K562 (cell line): Measurements from ENCODE around the gene SMIM29. TPM values are rescaled to one million over a fixed set of nuclear protein-coding genes. Genes with fewer than 3 reads are reported as not detected.

Source experiments
- CBX8 ChIP-seq: fragments of 200-600 bp; sonication (generic); IDR thresholded peaks from 2 replicates; pipeline ENCODE4 v1.6.1; 2012; ENCODE audit warnings: borderline replicate concordance, mixed run types, low read depth, mild to moderate bottlenecking, moderate library complexity, mixed read lengths, low read length, control low read depth, inconsistent platforms; ENCODE audit not compliant: poor library complexity, severe bottlenecking; ENCODE audit errors: extremely low read depth
- CHD2 ChIP-seq: IDR thresholded peaks from 2 replicates; pipeline ENCODE4 v1.6.1; 2011; ENCODE audit warnings: low read depth, low read length
- CREB1 ChIP-seq, 2 experiments: sonication (generic) in 1 of 2; formaldehyde crosslinking in 1 of 2; IDR thresholded peaks; 2 replicates each; pipeline versions ENCODE4 v1.6.1 to v1.8.0; 2012 to 2022; ENCODE audit warnings: inconsistent platforms in 1 of 2, mild to moderate bottlenecking in 1 of 2, missing genetic modification reagents in 1 of 2, moderate library complexity in 1 of 2
- CREBBP ChIP-seq: IDR thresholded peaks from one replicate; pipeline ENCODE4 v1.6.1; 2012; ENCODE audit warnings: low read depth, mild to moderate bottlenecking, control low read depth, inconsistent platforms, low read length
- CXXC5 ChIP-seq: fragments of 250-450 bp; sonication (Bioruptor Pico); IDR thresholded peaks from 2 replicates; pipeline ENCODE4 v1.8.0; 2022; ENCODE audit warnings: inconsistent platforms, mild to moderate bottlenecking, moderate library complexity
- DPF2 ChIP-seq: fragments of 450-650 bp; IDR thresholded peaks from 2 replicates; pipeline ENCODE4 v1.6.1; 2016
- E2F8 ChIP-seq: fragments of 450-650 bp; IDR thresholded peaks from 2 replicates; pipeline ENCODE4 v1.7.1; 2018; ENCODE audit warnings: mild to moderate bottlenecking, low read depth; ENCODE audit not compliant: partially characterized antibody
- ESRRB ChIP-seq: fragments of 250-450 bp; sonication (Bioruptor Pico); IDR thresholded peaks from 2 replicates; pipeline ENCODE4 v1.5.0; 2020; ENCODE audit warnings: mild to moderate bottlenecking, moderate library complexity, borderline replicate concordance
- FOSL1 ChIP-seq: fragments of 200-800 bp; sonication (Bioruptor generic); conservative IDR thresholded peaks from 2 replicates; pipeline ENCODE4 v1.6.1; 2016; ENCODE audit warnings: missing genetic modification characterization, missing compliant biosample characterization
- FOXJ2 ChIP-seq: fragments of 200-800 bp; sonication (Bioruptor generic); IDR thresholded peaks from 2 replicates; pipeline ENCODE4 v1.6.1; 2016; ENCODE audit warnings: missing genetic modification characterization, missing compliant biosample characterization
- KLF13 ChIP-seq: fragments of 450-650 bp; IDR thresholded peaks from 2 replicates; pipeline ENCODE4 v1.6.1; 2016; ENCODE audit warnings: missing genetic modification characterization, low read depth, mild to moderate bottlenecking, missing compliant biosample characterization, moderate library complexity, borderline replicate concordance
- KLF16 ChIP-seq: IDR thresholded peaks from 2 replicates; pipeline ENCODE4 v1.6.1; 2016; ENCODE audit warnings: antibody characterized with exemption
- MECOM ChIP-seq: fragments of 250-450 bp; sonication (Bioruptor Pico); IDR thresholded peaks from 2 replicates; pipeline ENCODE4 v1.8.0; 2022; ENCODE audit warnings: inconsistent platforms
- NR2F6 ChIP-seq: fragments of 450-650 bp; formaldehyde crosslinking; IDR thresholded peaks from 2 replicates; pipeline ENCODE4 v1.4.0; 2020; ENCODE audit warnings: mild to moderate bottlenecking
- PYGO2 ChIP-seq: fragments of 450-650 bp; IDR thresholded peaks from 2 replicates; pipeline ENCODE4 v1.6.1; 2016; ENCODE audit warnings: mild to moderate bottlenecking, missing genetic modification characterization, moderate library complexity, missing compliant biosample characterization
- RAD51 ChIP-seq: fragments of 450-650 bp; IDR thresholded peaks from 2 replicates; pipeline ENCODE4 v1.7.1; 2016; ENCODE audit warnings: low read depth, mild to moderate bottlenecking, borderline replicate concordance
- SMARCC2 ChIP-seq: fragments of 450-650 bp; IDR thresholded peaks from 2 replicates; pipeline ENCODE4 v1.6.1; 2017; ENCODE audit warnings: antibody characterized with exemption, moderate library complexity, mild to moderate bottlenecking, low read depth
- TAF7 ChIP-seq: fragments of 450-650 bp; IDR thresholded peaks from 2 replicates; pipeline ENCODE4 v1.6.1; 2016; ENCODE audit warnings: missing genetic modification characterization, missing compliant biosample characterization
- U2AF2 ChIP-seq: fragments of 200-400 bp; formaldehyde crosslinking; optimal IDR thresholded peaks from 2 replicates; pipeline ENCODE3; 2017; ENCODE audit warnings: low read depth, mild to moderate bottlenecking, low read length
- ZC3H11A ChIP-seq: IDR thresholded peaks from 2 replicates; pipeline ENCODE4 v1.6.1; 2012; ENCODE audit warnings: low read depth, low read length, improper control_type of control experiment
- ZC3H4 ChIP-seq: sonication (generic); formaldehyde crosslinking; IDR thresholded peaks from 2 replicates; pipeline ENCODE4 v1.9.0; 2021; ENCODE audit warnings: missing genetic modification reagents, borderline replicate concordance
- ZFPM2 ChIP-seq: fragments of 250-450 bp; sonication (Bioruptor Pico); IDR thresholded peaks from 2 replicates; pipeline ENCODE4 v1.5.1; 2022; ENCODE audit warnings: mild to moderate bottlenecking
- ZNF12 ChIP-seq: sonication (generic); formaldehyde crosslinking; IDR thresholded peaks from 2 replicates; pipeline ENCODE4 v1.4.0; 2020; ENCODE audit warnings: mild to moderate bottlenecking, missing genetic modification reagents
- ZNF232 ChIP-seq: sonication (generic); formaldehyde crosslinking; IDR thresholded peaks from 2 replicates; pipeline ENCODE4 v1.8.0; 2022; ENCODE audit warnings: mild to moderate bottlenecking, missing genetic modification reagents
- ZNF253 ChIP-seq: fragments of 250-450 bp; sonication (Bioruptor Pico); conservative IDR thresholded peaks from 2 replicates; pipeline ENCODE4 v1.6.1; 2021; ENCODE audit warnings: mild to moderate bottlenecking
- ZNF57 ChIP-seq: fragments of 450-650 bp; formaldehyde crosslinking; IDR thresholded peaks from 2 replicates; pipeline ENCODE4 v1.4.0; 2020; ENCODE audit warnings: mild to moderate bottlenecking, moderate library complexity
- ZNF77 ChIP-seq: fragments of 250-450 bp; sonication (Bioruptor Pico); IDR thresholded peaks from 2 replicates; pipeline ENCODE4 v1.5.0; 2020
- polyA plus RNA-seq, 8 experiments: library from polyadenylated mRNA; depleted of rRNA in 4 of 8; stranded (reverse) in 5 of 8; unstranded in 3 of 8; fragments of >200 nt; fragmentation: Nextera tagmentation in 2 of 8; fragmentation: Illumina TruSeq in 1 of 8; extraction: Ambion mirVana in 2 of 8; extraction: Trizol in 1 of 8; gene quantifications; 2 replicates each; pipeline versions ENCODE4 v1.2.1 to v1.2.3, GENCODE V29; 2011 to 2014; ENCODE audit warnings: inconsistent platforms in 1 of 8, missing spikeins in 1 of 8
- total RNA-seq, 7 experiments: library from RNA; depleted of rRNA in 6 of 7; stranded (reverse); fragments of >200 nt in 6 of 7; fragmentation: Illumina TruSeq in 2 of 7; extraction: Trizol in 2 of 7; gene quantifications; 2 replicates each; pipeline versions ENCODE4 v1.2.1 to v1.2.3, GENCODE V29; 2011 to 2021; ENCODE audit warnings: low replicate concordance in 1 of 7

SMIM29 gene
- total and polyA plus RNA-seq, 9 of the 15 experiments (the other 6 are each of a cell fraction or from before 2014, with no cell fraction given): 6.5 to 36.7 (median 20.9) TPM

- TF ChIP-seq ESRRB (CRISPR knock-in tag): no peak
- TF ChIP-seq PYGO2 (tag): no peak
- TF ChIP-seq CREBBP: no peak
- TF ChIP-seq ZFPM2: no peak
- no peak for TF ChIP-seq ZNF57 (CRISPR knock-in tag)
- TF ChIP-seq NR2F6 (CRISPR knock-in tag): no peak
- TF ChIP-seq RAD51: no peak
- TF ChIP-seq MECOM (CRISPR knock-in tag): no peak
- TF ChIP-seq CXXC5: peak; percentile 92
- peak; percentile 45; the same call in 1 of the 2 replicates for TF ChIP-seq SMARCC2
- no peak for TF ChIP-seq ZNF77
- TF ChIP-seq CHD2: no peak
- peak; percentile 98 for TF ChIP-seq ZC3H4 (CRISPR knock-in tag)
- no peak for TF ChIP-seq FOXJ2 (tag)
- no peak for TF ChIP-seq E2F8
- TF ChIP-seq DPF2: peak; percentile 7; the same call in 1 of the 2 replicates
- peak; percentile 50 for TF ChIP-seq CREB1 (IDR thresholded peaks at IDR 0.05)
- TF ChIP-seq CREB1 (CRISPR knock-in tag; IDR thresholded peaks at IDR 0.05): peak; percentile 78
- peak; percentile 77; the same call in 1 of the 2 replicates for TF ChIP-seq KLF13
- TF ChIP-seq FOSL1 (tag): peak; percentile 99
- no peak for TF ChIP-seq ZNF253
- peak; percentile 67; the same call in 1 of the 2 replicates for TF ChIP-seq ZNF12
- TF ChIP-seq CBX8: no peak
- no peak; the same call in 1 of the 2 replicates for TF ChIP-seq TAF7
- no peak for TF ChIP-seq ZNF232 (CRISPR knock-in tag)
- no peak for TF ChIP-seq ZC3H11A
- no peak for TF ChIP-seq U2AF2
- no peak for TF ChIP-seq KLF16
These were observed 24.6 kb downstream of the SMIM29 start (continued) for GRCh38 chr6:34223956-34224940.
